8988T (cell line): Measurements from ENCODE around the gene TGFA.
"Not testable (repeated sequence)": the region's sequence is repeated elsewhere in the genome, so short reads cannot be mapped to it uniquely, and the experiment has no call there.

Source experiments
- DNase-seq: peaks from one replicate; pipeline ENCODE4 v3.0.0; 2011

The TGFA gene

DNA sequence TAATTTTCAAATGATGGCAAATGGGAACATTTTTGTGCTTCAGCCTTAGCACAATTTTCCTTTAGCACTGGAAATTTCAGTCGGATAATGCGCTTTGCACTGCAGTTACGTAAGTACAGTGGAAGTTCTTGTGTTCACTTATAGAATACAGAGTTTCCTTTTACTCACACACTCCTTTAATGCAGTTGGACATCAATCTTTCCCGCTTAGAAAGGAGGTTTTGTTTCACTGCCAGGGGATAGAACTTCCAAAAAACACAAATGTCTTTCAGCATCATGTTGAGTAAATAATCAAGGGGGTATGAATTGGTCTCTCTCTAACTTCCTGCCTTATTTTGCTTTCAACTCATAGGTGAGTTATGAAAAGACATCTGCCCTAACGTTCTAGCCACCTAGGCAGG lies 63.2 kb downstream of the TGFA start:
- DNase-seq, result no peak

DNA sequence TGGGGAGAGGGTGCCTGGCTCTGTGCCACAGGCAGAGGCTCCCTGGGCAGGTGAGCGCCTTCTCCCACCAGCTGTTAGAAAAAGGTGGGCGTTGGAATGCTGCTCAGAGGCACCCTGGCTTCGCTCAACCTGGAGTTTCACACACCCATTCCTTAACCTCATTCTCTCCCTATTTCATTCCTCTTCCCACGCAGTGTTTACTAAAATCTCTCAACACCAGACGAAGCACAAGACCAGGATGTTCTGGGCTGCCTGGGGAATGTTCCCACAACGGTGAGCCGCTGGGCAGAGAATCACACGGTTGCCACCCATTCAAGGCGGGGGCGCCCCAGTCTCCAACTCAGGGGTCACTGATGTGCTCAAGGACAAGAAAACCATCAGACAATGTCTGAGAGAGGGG lies 64.5 kb downstream of the TGFA start:
- DNase-seq, result no peak

DNA sequence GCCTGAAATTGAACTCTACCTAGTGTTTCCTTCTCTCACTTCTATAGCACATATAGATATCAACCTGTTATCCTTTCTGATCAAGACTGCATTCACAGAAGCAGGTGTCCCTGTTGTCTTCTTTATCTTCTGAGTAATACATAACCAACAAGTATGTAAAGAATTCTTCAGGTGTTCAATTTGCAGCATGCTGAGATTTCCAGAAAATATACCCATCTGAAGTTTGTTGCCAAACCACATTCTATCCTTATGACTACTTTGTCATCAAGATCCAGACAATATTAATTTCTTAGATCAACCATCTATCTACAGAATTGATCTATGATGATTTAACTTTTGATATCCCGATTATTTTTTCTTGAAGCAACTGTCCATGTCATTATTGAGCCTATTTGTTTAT lies 69.5 kb downstream of the TGFA start:
- DNase-seq, result no peak

DNA sequence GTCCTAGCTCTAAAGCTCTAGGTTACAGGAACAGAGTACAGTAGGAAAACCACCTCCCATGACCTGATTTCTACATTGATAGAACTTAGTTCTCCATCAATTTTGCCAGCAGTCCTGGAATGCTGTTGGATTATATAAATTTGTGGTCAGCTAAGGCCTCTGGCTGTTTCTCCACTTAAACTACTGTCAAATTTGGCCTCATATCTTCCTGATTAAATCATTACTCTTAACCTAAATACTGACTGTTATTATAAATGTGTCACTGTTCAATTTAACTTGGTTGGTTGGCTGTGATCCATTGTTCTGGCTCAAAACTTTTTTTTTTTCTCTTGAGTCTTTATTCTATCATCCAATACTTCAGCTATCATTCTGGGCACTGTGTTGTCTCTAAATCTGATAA lies 71.2 kb downstream of the TGFA start:
- DNase-seq, result no peak

DNA sequence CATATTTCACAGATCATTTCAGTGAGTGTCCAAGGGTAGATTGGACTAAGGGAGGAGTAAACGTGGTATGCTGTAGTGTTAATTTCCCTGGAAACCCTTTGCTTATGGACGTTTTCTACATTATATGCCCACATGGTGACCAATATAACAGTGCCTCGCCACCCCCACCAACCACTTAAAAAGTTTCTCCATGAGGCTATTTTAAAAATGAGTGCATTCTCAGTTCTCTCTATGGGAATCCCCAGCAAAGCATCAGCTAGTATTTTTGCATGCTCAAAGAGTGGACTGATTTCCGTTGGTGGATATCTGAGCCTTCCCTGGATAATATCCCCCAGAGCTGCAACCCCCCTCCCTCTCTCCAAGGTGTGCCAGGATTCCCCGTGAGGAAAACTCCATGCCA lies 73.2 kb downstream of the TGFA start:
- no peak for DNase-seq

DNA sequence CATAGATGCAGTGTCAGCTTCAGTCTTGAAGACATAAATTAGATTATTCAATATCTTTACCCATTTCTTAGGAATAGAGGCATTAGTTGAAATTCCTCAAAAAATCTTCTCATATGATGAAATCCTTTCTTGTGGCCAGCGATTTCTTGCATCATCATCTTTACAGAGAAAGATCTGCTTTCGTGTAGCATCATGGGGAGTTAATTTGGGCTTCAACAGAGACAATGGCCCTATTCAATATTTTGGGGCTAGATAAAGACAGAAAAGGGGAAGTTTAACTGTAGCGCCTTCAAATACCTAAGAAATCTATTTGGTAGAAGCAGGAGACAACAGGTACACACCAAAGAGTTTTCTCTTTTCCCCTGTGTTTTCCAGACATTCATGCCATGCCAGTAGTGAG lies 73.8 kb downstream of the TGFA start:
- DNase-seq, result no peak

DNA sequence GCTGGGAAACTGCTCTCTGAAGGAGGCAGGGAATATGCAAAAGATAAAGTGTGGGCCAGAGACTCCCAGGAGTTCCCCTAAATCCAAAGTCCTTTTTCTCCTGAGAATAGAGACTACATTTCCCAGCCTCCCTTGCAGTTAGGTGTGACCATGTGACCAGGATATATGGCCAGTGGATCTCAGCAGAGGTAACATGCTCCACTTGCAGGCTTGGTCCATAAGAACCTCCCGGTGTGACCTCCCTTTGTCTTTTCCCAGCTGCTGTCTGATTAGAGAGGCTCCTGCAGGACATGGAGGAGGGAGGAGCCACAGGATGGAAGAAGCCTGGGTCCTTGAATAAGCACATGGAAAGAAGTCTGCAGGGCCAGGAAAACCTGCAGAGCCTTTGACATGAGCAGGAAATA lies 76.2 kb downstream of the TGFA start:
- DNase-seq, result no peak

DNA sequence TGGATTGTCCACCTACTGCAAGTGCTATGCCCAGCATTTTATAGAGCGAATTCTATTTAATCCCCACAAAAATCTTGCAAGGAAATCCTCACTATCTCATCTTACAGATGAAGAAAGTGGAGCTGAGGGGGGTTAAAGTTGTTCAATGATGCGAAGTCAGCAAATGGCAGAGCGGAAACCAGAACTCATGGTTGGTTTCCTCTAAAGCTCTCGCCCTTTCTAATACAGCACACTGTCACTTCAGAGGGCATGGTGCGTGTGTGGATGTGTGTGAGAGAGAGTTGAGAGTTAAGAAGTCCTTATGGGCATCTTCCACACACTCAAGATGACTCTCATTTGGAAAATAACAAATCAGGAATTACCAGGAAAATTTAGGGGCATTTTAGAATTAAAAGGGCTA lies 78.4 kb downstream of the TGFA start:
- DNase-seq, result no peak

DNA sequence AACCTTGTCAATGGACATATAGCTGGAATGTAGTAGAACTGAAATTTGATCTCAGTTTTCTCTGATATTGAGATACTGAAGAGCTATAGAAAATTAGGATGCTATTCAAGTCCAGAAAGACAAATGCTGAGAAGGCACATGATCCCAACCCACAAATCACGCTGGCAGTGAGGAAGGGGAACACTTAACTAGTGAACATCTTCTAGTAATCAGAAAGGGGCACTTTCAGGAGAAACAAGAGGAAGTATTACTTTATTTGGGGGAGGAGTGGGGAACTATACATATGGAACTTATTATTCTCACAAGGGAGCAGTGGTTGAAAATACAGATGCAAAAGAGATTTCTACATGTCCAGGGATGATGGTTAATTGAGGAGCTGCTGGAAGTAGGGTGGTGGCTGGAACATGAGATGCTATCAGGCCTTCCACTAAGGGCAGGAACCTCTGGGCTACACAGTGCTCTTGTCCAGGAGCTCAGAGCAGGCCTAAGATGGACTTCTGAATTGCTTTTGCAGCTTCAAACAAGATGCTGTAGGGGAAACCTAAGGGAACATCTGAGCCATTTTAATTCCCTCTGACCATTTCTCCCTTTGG lies 79.3 kb downstream of the TGFA start:
- DNase-seq, result no peak

DNA sequence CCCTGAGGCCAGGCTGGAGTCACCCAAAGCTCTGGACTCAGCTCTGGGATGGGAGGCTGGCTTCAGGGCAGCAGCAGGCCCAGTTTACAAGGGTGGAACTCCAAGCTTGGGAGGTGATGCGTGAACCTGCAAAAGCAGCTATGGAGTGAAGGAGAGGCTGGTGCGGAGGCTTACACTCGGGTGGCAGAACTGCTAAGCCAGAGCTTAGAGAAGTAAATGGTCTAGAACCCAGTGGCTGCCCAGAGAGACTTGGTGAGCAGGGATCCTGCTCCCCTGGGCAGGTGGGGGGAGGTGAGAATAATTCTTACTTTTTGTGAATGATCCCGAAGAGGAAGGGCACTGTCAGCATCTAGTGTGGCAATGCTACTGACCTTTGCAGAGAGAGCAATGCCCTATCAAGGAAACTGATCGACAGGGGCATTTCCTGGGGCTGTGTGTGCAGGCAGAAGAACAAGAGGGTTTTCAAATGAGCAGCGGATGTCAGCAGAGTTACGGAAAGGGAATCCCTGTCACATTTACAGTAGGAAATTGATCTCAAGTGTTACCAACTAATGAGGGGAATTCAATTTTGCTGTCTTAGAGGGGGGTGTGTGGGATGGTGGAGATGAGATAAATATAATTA lies 80.4 kb downstream of the TGFA start:
- DNase-seq, result no peak

DNA sequence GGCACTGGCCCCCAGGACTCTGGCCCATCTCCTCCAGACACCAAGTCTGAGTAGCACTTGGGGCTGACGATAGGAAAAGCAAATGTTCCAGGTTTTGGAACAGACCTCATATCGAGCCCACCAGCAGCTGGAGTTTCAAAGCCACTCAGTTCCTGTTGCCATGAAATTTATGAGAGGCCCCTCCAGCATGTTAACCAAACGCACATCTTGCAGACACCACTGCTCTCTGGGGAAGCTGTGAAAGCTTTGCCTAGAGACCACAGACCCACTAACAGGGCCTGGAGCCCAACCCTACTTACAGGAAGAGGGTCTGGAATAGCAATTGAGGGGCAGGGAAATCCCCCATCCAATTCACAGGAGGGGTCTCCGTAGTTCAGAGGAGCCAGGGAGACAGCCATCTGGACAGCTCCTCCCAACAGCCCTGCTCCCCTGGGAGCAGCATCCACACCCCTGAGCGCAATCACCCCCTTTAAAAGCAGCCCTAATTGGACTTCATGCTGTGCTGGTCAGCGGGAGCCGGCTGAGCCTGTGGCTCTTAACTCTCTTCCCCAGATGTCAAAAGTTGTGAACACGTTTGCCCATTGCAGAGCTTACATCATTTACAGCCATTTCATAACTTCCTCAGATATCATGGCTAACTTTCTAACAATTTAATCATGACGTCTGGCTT lies 81.3 kb downstream of the TGFA start:
- no peak for DNase-seq

DNA sequence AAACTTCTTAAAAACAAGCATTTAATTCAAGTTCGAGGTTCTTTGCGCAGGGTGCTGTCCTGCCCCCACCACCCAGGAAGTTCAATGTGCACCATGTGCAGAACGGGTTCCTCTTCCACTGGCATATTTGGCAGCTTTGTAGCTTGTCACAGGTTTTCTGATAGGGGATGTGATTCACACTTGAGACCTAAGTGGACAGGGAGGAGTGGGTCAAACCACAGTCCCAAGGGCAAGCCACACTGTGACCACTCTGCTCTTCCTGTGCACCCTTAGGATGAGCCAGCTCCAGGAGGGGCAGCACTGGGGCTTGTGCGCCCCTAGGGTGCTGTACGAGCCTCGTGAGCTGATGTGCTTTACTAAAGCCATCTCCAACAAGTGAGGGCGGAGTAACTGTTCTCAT lies 82.5 kb downstream of the TGFA start:
- DNase-seq, result no peak

DNA sequence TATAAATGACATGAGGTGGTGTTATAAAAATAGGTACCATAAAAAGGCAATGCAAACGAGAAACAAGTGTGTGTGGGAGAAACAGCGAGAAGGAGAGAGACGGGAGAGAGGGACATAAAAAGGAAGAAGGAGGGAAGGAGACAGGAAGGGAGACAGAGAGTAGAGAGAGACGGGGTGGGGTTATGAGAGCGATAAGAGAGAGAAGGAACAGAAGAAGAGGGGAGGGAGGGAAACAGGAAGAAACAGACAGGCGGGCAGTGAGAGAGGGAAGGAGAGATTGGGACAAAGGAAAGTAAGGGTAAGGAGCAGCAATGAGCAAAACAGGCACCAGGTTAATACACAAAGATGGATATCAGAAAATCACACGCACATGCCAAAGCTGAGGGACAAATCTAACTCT lies 83.7 kb downstream of the TGFA start:
- DNase-seq, result no peak

DNA sequence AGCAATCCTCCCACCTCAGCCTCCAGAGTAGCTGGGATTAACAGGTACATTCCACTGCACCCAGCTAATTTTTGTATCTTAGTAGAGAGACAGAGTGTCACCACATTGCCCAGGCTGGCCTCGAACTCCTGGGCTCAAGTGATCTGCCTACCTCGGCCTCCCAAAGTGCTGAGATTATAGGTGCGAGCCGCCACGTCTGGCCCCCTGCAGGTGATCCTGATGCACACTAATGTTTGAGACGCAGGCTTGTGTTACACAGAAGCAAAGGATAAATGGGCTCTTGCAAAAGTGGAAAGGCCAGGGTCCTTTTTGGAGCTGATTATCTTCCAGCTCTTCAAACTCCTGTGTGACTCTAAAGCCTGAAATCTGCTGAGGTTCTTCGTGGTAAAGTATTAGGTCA lies 84.2 kb downstream of the TGFA start:
- DNase-seq, result no peak

DNA sequence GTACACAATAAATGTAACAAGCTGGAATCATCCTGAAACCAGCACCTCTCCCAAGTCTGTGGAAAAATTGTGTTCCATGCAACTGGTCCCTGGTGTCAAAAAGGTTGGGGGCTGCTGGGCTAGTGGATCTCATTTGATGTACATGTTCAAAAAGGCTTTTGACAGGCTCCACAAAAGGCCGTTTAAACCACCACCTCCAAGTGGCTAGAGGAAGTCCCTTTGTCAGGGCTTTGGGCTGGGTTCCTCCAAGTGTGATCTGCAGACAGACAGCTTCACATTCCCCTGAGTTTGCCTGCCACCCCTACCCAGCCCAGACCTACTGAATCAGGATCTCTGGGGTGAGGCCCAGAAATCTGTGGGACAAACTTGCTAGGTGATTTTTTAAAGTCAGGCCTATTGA lies 84.7 kb downstream of the TGFA start:
- DNase-seq, result no peak

DNA sequence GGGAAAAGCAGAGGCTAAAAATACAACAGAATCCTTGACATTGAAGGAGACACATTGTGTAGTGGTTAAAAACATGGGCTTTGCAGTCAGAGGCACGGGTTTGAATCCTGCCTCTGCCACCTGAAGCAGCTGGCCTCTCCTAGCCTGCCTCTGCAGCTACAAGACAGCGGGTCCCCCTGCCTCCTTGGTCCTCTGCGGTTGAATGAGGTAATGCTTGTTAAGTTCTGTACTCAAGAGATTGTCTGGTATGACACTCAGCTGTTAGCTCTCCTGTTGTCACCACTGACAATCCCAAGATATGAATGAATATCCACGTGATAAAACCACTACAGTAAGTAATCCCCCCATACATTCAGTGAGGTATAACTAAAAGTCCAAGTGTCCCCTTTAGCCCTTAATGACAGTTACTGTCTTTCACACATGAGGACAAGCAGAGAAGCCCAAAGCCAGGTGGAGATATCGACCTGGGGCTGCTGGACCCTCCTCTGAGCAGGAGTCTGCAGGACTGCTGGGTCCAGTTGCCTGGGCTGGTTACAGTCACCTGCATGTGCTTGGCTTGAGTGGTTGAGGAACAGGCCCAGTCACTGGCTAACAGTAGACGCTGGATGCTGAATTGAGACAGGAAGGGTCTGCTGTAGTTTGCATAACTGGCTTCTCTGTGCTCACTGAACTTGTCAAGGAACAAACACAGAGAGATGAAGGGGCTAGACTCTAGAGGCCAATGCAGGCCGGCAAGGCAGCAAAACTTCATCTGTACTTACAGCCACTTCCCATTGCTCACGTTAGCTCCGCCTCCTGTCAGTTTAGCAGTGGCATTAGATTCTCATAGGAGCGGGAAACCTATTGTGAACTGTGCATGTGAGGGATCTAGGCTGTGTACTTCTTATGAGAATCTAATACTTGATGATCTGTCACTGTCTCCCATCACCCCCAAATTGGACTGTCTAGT lies 85.5 kb downstream of the TGFA start:
- no peak for DNase-seq

DNA sequence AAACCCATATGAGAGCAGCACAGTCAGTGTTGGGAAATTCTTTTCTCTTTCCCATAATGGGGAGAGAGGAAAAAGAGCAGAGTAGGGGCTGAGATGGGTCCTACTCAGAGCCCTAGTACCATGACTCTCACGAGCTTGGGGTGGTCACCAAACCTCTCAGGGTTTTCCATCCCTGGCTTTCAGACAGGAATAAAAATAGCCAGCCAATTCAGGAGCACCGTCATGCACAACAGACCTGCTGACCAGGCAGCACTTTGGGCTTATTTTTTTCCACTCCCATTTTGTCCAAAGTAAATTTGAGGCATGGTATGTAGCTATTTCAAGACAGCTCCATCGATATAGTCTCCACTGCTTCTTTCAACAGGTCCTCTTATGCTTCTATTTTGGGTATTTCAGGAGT lies 86.4 kb downstream of the TGFA start:
- no peak for DNase-seq

DNA sequence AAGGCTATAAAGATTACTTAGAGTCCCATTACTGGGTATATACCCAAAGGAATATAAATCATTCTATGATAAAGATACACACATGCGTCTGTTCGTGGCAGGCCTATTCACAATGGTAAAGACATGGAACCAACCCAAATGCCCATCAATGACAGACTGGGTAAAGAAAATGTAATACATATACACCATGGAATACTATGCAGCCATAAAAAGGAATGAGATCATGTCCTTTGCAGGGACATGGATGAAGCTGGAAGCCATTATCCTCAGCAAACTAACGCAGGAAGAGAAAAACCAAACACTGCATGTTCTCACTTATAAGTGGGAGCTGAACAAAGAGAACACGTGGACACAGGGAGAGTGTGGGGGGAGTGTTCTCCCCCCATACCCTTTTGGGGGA lies 87.0 kb downstream of the TGFA start:
- DNase-seq, result not testable (repeated sequence)

DNA sequence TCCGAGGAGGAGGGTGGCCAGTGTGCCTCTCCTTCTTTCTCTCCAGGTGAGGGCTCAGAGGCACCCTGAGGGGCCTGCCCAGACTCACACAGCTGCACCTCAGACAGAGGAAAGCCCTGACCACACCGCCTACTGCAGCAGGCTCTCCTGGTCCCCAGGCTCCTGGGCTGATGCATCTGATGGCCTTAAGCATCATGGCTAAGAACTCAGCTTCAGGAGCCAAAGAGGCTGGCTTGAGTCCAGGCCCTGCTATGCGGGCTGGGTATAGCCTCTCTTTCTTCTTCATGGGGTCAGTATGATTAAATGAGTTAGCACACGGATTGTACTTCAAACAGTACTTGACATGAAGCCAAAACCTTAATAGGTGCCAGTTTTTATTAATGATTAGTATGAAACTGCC lies 89.6 kb downstream of the TGFA start:
- DNase-seq, result no peak

DNA sequence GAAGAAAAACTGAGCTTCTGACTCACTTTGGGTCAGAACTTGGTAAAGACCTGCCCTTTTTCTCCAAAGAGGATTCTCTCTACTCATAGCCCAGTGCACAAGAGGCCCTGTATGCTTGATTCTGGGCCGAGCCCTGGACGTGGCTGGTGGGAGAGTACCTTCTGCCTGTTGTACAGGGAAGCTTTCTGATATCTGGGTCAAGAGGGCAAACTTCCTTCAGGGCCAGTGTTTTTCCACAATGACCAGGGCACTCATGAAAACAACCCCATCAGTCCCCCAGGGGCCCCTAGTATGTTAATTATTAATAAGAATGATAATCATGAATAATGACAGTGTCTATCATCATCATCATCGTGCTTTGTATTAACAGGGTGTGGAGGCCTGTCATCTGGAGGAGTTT lies 90.0 kb downstream of the TGFA start:
- no peak for DNase-seq

DNA sequence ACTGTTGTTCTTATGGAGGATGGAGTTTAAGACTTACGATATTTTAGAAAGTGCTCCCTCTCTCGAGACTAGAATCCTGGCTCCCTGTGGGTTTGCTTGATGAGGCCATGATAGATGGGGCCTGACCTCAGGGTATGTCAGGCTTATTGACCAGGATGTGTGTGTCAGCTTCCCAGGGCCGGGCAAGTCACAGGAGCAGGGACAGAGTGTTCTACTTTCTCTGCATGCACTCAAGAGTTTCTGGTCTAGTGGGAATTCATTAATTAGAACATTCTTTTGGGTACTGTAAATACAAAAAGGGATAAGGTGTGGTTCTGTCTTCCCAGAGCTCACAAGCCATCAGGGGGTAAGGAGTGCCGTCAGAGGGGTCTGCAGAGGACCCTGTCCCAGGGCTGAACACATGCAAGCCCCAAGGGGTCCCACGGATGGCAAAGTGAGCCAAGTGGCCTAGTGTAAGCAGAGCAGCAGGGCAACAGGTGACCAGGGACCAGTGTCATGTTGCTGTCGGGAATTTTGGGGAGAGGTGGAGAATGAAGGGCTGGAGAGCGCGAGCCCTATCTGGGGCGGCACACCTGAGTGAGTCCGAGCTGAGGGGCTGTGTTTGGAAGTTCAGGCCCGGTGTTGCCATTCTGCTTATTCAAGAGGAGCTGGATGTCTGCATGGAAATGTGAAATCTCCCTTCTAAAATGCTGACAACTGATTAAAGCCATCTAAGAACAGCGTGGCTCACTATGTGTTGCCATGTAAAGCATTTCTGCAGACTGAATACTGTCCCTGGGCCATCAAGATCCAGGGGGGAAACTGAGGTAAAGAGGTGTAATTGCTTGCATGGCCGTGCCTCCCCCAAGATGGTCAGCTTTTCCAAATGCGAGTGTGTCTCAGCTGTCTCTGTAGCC lies 91.4 kb downstream of the TGFA start:
- DNase-seq, result no peak

DNA sequence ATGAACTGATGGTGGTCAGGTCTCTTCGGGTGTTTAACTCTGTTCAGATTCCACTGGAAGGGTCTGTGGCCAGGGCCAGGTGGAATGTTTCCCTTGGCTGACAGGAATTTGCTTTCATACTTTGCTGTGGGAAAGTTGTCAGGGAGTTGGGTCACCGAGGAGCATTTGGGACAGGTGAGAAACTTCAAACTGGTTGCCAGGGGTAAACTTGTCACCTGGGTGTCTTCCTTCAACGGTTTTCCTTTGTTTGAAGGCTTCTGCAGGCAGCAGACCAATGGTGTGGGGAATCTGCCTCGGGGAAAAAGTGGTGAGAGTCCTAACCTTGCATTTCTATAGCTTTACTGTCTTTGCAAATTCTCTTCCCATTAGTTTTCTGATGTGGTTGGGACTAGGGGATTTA lies 92.2 kb downstream of the TGFA start:
- no peak for DNase-seq

DNA sequence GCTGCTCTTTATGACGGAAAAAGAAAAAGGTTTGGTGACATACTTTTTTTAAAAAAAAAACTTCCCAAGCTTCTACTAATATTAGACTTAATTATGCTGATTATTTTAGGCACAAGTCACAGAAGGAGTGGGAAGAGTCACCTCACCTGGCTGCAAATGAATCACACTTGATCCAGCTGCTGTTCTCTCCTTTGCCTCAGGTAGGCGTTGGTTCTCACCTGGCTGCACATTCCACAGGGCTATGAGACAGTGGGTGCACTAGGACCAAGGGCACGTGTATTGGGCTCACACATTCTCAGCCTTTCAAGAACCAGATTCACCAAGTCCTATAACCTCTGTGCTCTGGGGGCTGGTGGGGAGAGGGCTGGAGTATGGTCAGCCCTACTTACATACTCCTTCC lies 93.3 kb downstream of the TGFA start:
- DNase-seq, result no peak
